PC-3 (cell line): ENCODE results near the gene ITGA8. TPM values are rescaled to one million over a fixed set of nuclear protein-coding genes. Genes with fewer than 3 reads are reported as not detected.

ENCODE experiments used
- ATAC-seq: fragments of 200-7000 bp; cut with Tn5 transposase; 2 replicates; pipeline ENCODE4 v1.9.1; 2020; ENCODE audit warnings: mild to moderate bottlenecking, moderate library complexity
- BruUV-seq: library from RNA; stranded (reverse); fragments of 400-500 nt; replicated peaks from 2 replicates; lab custom pipeline; 2021; lab: Mats Ljungman, UMichigan
- CTCF ChIA-PET: fragments of 300-600 bp; sonication (Branson Sonifier 250); formaldehyde crosslinking; loops from one replicate; lab custom pipeline; 2022; ENCODE audit warnings: antibody characterized with exemption; lab: Charles Lee
- POLR2A ChIA-PET: fragments of 300-600 bp; sonication (Branson Sonifier 250); formaldehyde crosslinking; loops from one replicate; lab custom pipeline; 2022; ENCODE audit warnings: antibody characterized with exemption; ENCODE audit not compliant: unreplicated experiment; lab: Charles Lee
- DNase-seq: peaks from one replicate; pipeline ENCODE4 v3.0.0-alpha.2; 2015
- H2AFZ ChIP-seq: fragments of 300-600 bp; sonication (generic); 2 replicates; pipeline ENCODE4 v1.6.0; 2016; ENCODE audit warnings: antibody characterized with exemption, low read length
- H3F3A ChIP-seq: fragments of 300-600 bp; sonication (generic); one replicate; pipeline ENCODE4 v1.6.0; 2017; ENCODE audit warnings: antibody characterized with exemption, low read length, control low read depth, mild to moderate bottlenecking; ENCODE audit not compliant: unreplicated experiment
- H3K27ac ChIP-seq: fragments of 300-600 bp; sonication (generic); 2 replicates; pipeline ENCODE4 v1.5.1; 2016; ENCODE audit warnings: mild to moderate bottlenecking, low read length
- H3K27me3 ChIP-seq: fragments of 300-600 bp; sonication (generic); 2 replicates; pipeline ENCODE4 v1.6.1; 2016; ENCODE audit warnings: low read length, mixed read lengths
- H3K36me3 ChIP-seq: fragments of 300-600 bp; sonication (generic); 2 replicates; pipeline ENCODE4 v1.6.1; 2016; ENCODE audit warnings: low read depth, mixed run types, low read length, mixed read lengths
- H3K4me1 ChIP-seq: fragments of 300-600 bp; sonication (generic); 2 replicates; pipeline ENCODE4 v1.5.1; 2016; ENCODE audit warnings: low read length; ENCODE audit not compliant: insufficient read depth
- H3K4me2 ChIP-seq: fragments of 300-600 bp; sonication (generic); 2 replicates; pipeline ENCODE4 v1.6.0; 2016; ENCODE audit warnings: low read length
- H3K4me3 ChIP-seq: fragments of 300-600 bp; sonication (generic); 2 replicates; pipeline ENCODE4 v1.5.1; 2016; ENCODE audit warnings: mild to moderate bottlenecking, low read length, mixed read lengths
- H3K79me2 ChIP-seq: fragments of 300-600 bp; sonication (generic); 2 replicates; pipeline ENCODE4 v1.6.1; 2017; ENCODE audit warnings: low read length, mixed read lengths
- H3K9ac ChIP-seq: fragments of 300-600 bp; sonication (generic); 2 replicates; pipeline ENCODE4 v1.6.0; 2016; ENCODE audit warnings: mild to moderate bottlenecking, low read length
- H3K9me2 ChIP-seq: fragments of 300-600 bp; sonication (generic); replicated peaks from 2 replicates; pipeline ENCODE4 v1.6.1; 2016; ENCODE audit warnings: mixed run types, low read length, mixed read lengths
- H3K9me3 ChIP-seq: fragments of 300-600 bp; sonication (generic); 2 replicates; pipeline ENCODE4 v1.6.1; 2016; ENCODE audit warnings: low read length, mixed read lengths
- H4K20me1 ChIP-seq: fragments of 300-600 bp; sonication (generic); 2 replicates; pipeline ENCODE4 v1.6.1; 2016; ENCODE audit warnings: low read length, mixed read lengths
- EZH2 ChIP-seq: fragments of 300-600 bp; sonication (generic); IDR thresholded peaks from one replicate; pipeline ENCODE4 v1.6.1; 2017; ENCODE audit warnings: antibody characterized with exemption, mild to moderate bottlenecking, low read length; ENCODE audit not compliant: unreplicated experiment
- EZH2phosphoT487 ChIP-seq: fragments of 300-600 bp; sonication (generic); IDR thresholded peaks from 2 replicates; pipeline ENCODE4 v1.6.1; 2018; ENCODE audit warnings: mild to moderate bottlenecking, antibody characterized with exemption, low read length, borderline replicate concordance
- intact Hi-C: fragments of 100-400 bp; cut with micrococcal nuclease; formaldehyde crosslinking; loops from 2 replicates; pipeline ENCODE4 v1.9.0; 2023
- total RNA-seq: library from RNA; depleted of rRNA; stranded (reverse); fragments of >200 nt; gene quantifications from 2 replicates; pipeline ENCODE4 v1.2.3, GENCODE V29; 2014
- TF ChIP-seq, protein P1 (sequence below): fragments of 300-600 bp; sonication (generic); conservative IDR thresholded peaks from 2 replicates; pipeline ENCODE4 v1.5.1; 2017; ENCODE audit warnings: antibody characterized with exemption, low read depth, mild to moderate bottlenecking, low read length

Gene ITGA8
- total RNA-seq, 1 experiment from 2014 or later = not detected

DNA sequence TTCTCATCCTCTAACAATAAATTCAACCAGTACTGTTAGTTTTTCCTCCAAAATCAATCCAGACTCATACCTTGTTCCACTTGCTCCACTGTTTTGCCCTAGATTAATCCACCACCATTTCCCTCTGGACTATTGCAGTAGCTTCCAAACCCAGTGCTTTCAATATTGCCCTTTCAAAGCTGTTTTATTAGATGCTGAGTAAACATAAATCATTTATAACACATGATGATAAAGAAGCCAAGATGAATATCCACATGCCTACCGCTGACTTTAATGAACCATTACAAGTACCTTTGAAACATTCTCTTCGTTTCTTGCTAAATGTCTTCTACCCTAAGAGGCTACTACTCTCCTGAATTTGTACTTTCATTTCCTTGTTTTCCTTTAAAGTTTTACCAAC lies 174.5 kb downstream of the ITGA8 start:
- H3K9me3 ChIP-seq = no peaks in the 10 kb centered on the region
- DNase-seq (no peak), ATAC-seq (no peak)
- no peak overlapping the region for H2AFZ ChIP-seq
- CTCF ChIA-PET = no interaction called here
- no peaks in the 10 kb centered on the region for H3K27me3 ChIP-seq
- H3K9ac ChIP-seq = no peak overlapping the region
- no peaks in the 10 kb centered on the region for H3K9me2 ChIP-seq
- no peak overlapping the region for H3K27ac ChIP-seq
- H3F3A ChIP-seq = no peaks in the 10 kb centered on the region
- no peaks in the 10 kb centered on the region for H3K36me3 ChIP-seq
- no peak overlapping the region for H3K4me3 ChIP-seq
- H3K4me2 ChIP-seq = no peak overlapping the region
- POLR2A ChIA-PET = no interaction called here
- no TSS peak for BruUV-seq
- intact Hi-C loops = no loop called here
- no peaks in the 10 kb centered on the region for H3K4me1 ChIP-seq
- no peak for TF ChIP-seq EZH2phosphoT487
- TF ChIP-seq, protein P1, sequence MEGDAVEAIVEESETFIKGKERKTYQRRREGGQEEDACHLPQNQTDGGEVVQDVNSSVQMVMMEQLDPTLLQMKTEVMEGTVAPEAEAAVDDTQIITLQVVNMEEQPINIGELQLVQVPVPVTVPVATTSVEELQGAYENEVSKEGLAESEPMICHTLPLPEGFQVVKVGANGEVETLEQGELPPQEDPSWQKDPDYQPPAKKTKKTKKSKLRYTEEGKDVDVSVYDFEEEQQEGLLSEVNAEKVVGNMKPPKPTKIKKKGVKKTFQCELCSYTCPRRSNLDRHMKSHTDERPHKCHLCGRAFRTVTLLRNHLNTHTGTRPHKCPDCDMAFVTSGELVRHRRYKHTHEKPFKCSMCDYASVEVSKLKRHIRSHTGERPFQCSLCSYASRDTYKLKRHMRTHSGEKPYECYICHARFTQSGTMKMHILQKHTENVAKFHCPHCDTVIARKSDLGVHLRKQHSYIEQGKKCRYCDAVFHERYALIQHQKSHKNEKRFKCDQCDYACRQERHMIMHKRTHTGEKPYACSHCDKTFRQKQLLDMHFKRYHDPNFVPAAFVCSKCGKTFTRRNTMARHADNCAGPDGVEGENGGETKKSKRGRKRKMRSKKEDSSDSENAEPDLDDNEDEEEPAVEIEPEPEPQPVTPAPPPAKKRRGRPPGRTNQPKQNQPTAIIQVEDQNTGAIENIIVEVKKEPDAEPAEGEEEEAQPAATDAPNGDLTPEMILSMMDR = no peak
- no peak for TF ChIP-seq EZH2
- H4K20me1 ChIP-seq = no peaks in the 10 kb centered on the region
- no peaks in the 10 kb centered on the region for H3K79me2 ChIP-seq

- intact Hi-C loops = no loop called here
- Histone ChIP-seq H2AFZ (no peak overlapping the region), H3K79me2 (no peaks in the 10 kb centered on the region), H3K27me3 (no peaks in the 10 kb centered on the region), H3K9me3 (no peaks in the 10 kb centered on the region), H3K4me1 (no peaks in the 10 kb centered on the region), H3K4me2 (no peak overlapping the region), H3K27ac (no peak overlapping the region), H3K9ac (no peak overlapping the region), H3K4me3 (no peak overlapping the region), H3F3A (no peaks in the 10 kb centered on the region), H4K20me1 (no peaks in the 10 kb centered on the region), H3K9me2 (no peaks in the 10 kb centered on the region), H3K36me3 (no peaks in the 10 kb centered on the region)
- BruUV-seq = no TSS peak
- POLR2A ChIA-PET = no interaction called here
- no peak for DNase-seq
- ATAC-seq = no peak
- CTCF ChIA-PET = no interaction called here
- TF ChIP-seq EZH2phosphoT487 = no peak
- TF ChIP-seq EZH2 = no peak
- TF ChIP-seq, protein P1 = no peak
Measured at GRCh38 chr10:15543994-15544393, 175.7 kb downstream of the ITGA8 start.

GRCh38 chr10:15542817-15543216 lies 176.9 kb downstream of the ITGA8 start:
- BruUV-seq = no TSS peak
- Histone ChIP-seq H3K9ac (no peak overlapping the region), H3K4me1 (no peaks in the 10 kb centered on the region), H3K9me2 (no peaks in the 10 kb centered on the region), H3K27me3 (no peaks in the 10 kb centered on the region), H3K4me3 (no peak overlapping the region), H3K27ac (no peak overlapping the region), H3K36me3 (no peaks in the 10 kb centered on the region), H3K9me3 (no peaks in the 10 kb centered on the region), H4K20me1 (no peaks in the 10 kb centered on the region), H2AFZ (no peak overlapping the region), H3F3A (no peaks in the 10 kb centered on the region), H3K4me2 (no peak overlapping the region), H3K79me2 (no peaks in the 10 kb centered on the region)
- DNase-seq = no peak
- ChIA-PET POLR2A (no interaction called here), CTCF (no interaction called here)
- intact Hi-C loops = no loop called here
- ATAC-seq = no peak
- TF ChIP-seq, protein P1 = no peak
- no peak for TF ChIP-seq EZH2phosphoT487
- TF ChIP-seq EZH2 = no peak
